Neural progenitor cell (in vitro differentiated cells): ENCODE measurements around the gene ADAMTS3. TPM values are rescaled to one million over a fixed set of nuclear protein-coding genes. Genes with fewer than 3 reads are reported as not detected.

Experiments
- DNase-seq: peaks from one replicate; pipeline ENCODE4 v3.0.0-alpha.2; 2016; ENCODE audit warnings: low spot score
- H2AFZ ChIP-seq: fragments of 200-600 bp; sonication (generic); replicated peaks from 2 replicates; pipeline ENCODE4 v1.6.1; 2016; ENCODE audit warnings: antibody characterized with exemption
- H3F3A ChIP-seq: fragments of 200-600 bp; sonication (generic); 2 replicates; pipeline ENCODE4 v1.6.1; 2016; ENCODE audit warnings: antibody characterized with exemption, low read depth
- H3K27ac ChIP-seq: fragments of 200-600 bp; sonication (generic); 2 replicates; pipeline ENCODE4 v1.5.1; 2016; ENCODE audit warnings: mild to moderate bottlenecking
- H3K27me3 ChIP-seq: fragments of 200-600 bp; sonication (generic); 2 replicates; pipeline ENCODE4 v1.6.1; 2016; ENCODE audit warnings: mild to moderate bottlenecking, moderate library complexity
- H3K36me3 ChIP-seq: fragments of 200-600 bp; sonication (generic); 2 replicates; pipeline ENCODE4 v1.5.1; 2016
- H3K4me1 ChIP-seq: fragments of 200-600 bp; sonication (generic); 2 replicates; pipeline ENCODE4 v1.6.1; 2016; ENCODE audit warnings: mixed run types
- H3K4me2 ChIP-seq: fragments of 200-600 bp; sonication (generic); 2 replicates; pipeline ENCODE4 v1.6.1; 2016
- H3K4me3 ChIP-seq: fragments of 200-600 bp; sonication (generic); 2 replicates; pipeline ENCODE4 v1.5.1; 2016
- H3K79me2 ChIP-seq: fragments of 200-600 bp; sonication (generic); 2 replicates; pipeline ENCODE4 v1.6.1; 2016; ENCODE audit warnings: low read depth
- H3K9ac ChIP-seq: fragments of 200-600 bp; sonication (generic); 2 replicates; pipeline ENCODE4 v1.6.1; 2016
- H3K9me3 ChIP-seq: fragments of 200-600 bp; sonication (generic); 2 replicates; pipeline ENCODE4 v1.5.1; 2016; ENCODE audit warnings: low read depth
- H4K20me1 ChIP-seq: fragments of 200-600 bp; sonication (generic); 2 replicates; pipeline ENCODE4 v1.6.1; 2016; ENCODE audit warnings: low read depth
- H3K27ac Mint-ChIP-seq: 3 replicates; pipeline ENCODE4 v1.8.0; 2021; ENCODE audit warnings: mixed read lengths
- H3K27me3 Mint-ChIP-seq: 2 replicates; pipeline ENCODE4 v1.8.0; 2022; ENCODE audit warnings: low read depth, mild to moderate bottlenecking, inconsistent platforms, moderate library complexity, mixed read lengths; ENCODE audit not compliant: insufficient read depth
- H3K36me3 Mint-ChIP-seq: 3 replicates; pipeline ENCODE4 v1.8.0; 2021; ENCODE audit warnings: mixed read lengths
- H3K4me1 Mint-ChIP-seq: 3 replicates; pipeline ENCODE4 v1.8.0; 2021; ENCODE audit warnings: mixed read lengths
- H3K4me3 Mint-ChIP-seq: 3 replicates; pipeline ENCODE4 v1.8.0; 2021; ENCODE audit warnings: mild to moderate bottlenecking, moderate library complexity, mixed read lengths
- H3K9me3 Mint-ChIP-seq: 3 replicates; pipeline ENCODE4 v1.8.0; 2020; ENCODE audit warnings: mixed read lengths
- CTCF ChIP-seq: fragments of 200-600 bp; sonication (generic); IDR thresholded peaks from 2 replicates; pipeline ENCODE4 v1.5.1; 2017; ENCODE audit warnings: antibody characterized with exemption, mild to moderate bottlenecking
- EZH2 ChIP-seq: fragments of 200-600 bp; sonication (generic); IDR thresholded peaks from 2 replicates; pipeline ENCODE4 v1.6.1; 2017; ENCODE audit warnings: antibody characterized with exemption, mild to moderate bottlenecking, moderate library complexity
- EZH2phosphoT487 ChIP-seq: fragments of 200-600 bp; sonication (generic); IDR thresholded peaks from 2 replicates; pipeline ENCODE4 v1.6.1; 2017; ENCODE audit warnings: antibody characterized with exemption
- total RNA-seq: library from RNA; depleted of rRNA; stranded (reverse); fragments of >200 nt; gene quantifications from 2 replicates; pipeline ENCODE4 v1.2.3, GENCODE V29; 2015; ENCODE audit warnings: low replicate concordance

Gene ADAMTS3
- total RNA-seq, 1 donor from 2014 or later, result 2.1 TPM

GRCh38 chr4:72467633-72468032 lies 101.4 kb downstream of the ADAMTS3 start:
- H3K27me3 Mint-ChIP-seq, result no peaks in the 10 kb centered on the region
- Histone ChIP-seq H3K27me3 (no peaks in the 10 kb centered on the region), H3K27ac (no peak overlapping the region), H3K9me3 (no peaks in the 10 kb centered on the region), H2AFZ (no peak overlapping the region), H3K4me3 (no peak overlapping the region), H3F3A (no peaks in the 10 kb centered on the region), H3K4me2 (no peak overlapping the region), H3K4me1 (peaks cover 5% of the 10 kb centered on the region), H3K79me2 (no peaks in the 10 kb centered on the region), H3K36me3 (no peaks in the 10 kb centered on the region), H3K9ac (no peak overlapping the region), H4K20me1 (no peaks in the 10 kb centered on the region)
- H3K27ac Mint-ChIP-seq, result no peak overlapping the region
- TF ChIP-seq CTCF (no peak), EZH2 (no peak), EZH2phosphoT487 (no peak)
- no peaks in the 10 kb centered on the region for H3K4me1 Mint-ChIP-seq
- DNase-seq, result no peak
- H3K9me3 Mint-ChIP-seq, result peaks cover 10% of the 10 kb centered on the region
- H3K4me3 Mint-ChIP-seq, result no peak overlapping the region
- H3K36me3 Mint-ChIP-seq, result peaks cover 4% of the 10 kb centered on the region

- TF ChIP-seq EZH2, result no peak
- TF ChIP-seq EZH2phosphoT487, result no peak
- no peak for TF ChIP-seq CTCF
- Histone ChIP-seq H3K79me2 (no peaks in the 10 kb centered on the region), H3K4me3 (no peak overlapping the region), H3K27ac (no peak overlapping the region), H4K20me1 (no peaks in the 10 kb centered on the region), H3K36me3 (no peaks in the 10 kb centered on the region), H2AFZ (no peak overlapping the region), H3K4me2 (no peak overlapping the region), H3K9me3 (no peaks in the 10 kb centered on the region), H3K9ac (no peak overlapping the region), H3F3A (no peaks in the 10 kb centered on the region), H3K27me3 (no peaks in the 10 kb centered on the region), H3K4me1 (no peaks in the 10 kb centered on the region)
- H3K36me3 Mint-ChIP-seq, result peaks cover 4% of the 10 kb centered on the region
- no peak overlapping the region for H3K27ac Mint-ChIP-seq
- H3K9me3 Mint-ChIP-seq, result peaks cover 10% of the 10 kb centered on the region
- no peak overlapping the region for H3K4me3 Mint-ChIP-seq
- H3K4me1 Mint-ChIP-seq, result no peaks in the 10 kb centered on the region
- no peak for DNase-seq
- H3K27me3 Mint-ChIP-seq, result no peaks in the 10 kb centered on the region
These were observed 105.3 kb downstream of the ADAMTS3 start for GRCh38 chr4:72463724-72464123.

GRCh38 chr4:72457158-72457557 lies 111.9 kb downstream of the ADAMTS3 start:
- no peak overlapping the region for H3K4me2 ChIP-seq
- no peaks in the 10 kb centered on the region for H3K9me3 ChIP-seq
- H2AFZ ChIP-seq, result no peak overlapping the region
- H4K20me1 ChIP-seq, result no peaks in the 10 kb centered on the region
- H3K4me1 Mint-ChIP-seq, result no peaks in the 10 kb centered on the region
- no peaks in the 10 kb centered on the region for H3K36me3 ChIP-seq
- H3K9me3 Mint-ChIP-seq, result no peaks in the 10 kb centered on the region
- no peak overlapping the region for H3K9ac ChIP-seq
- H3K36me3 Mint-ChIP-seq, result no peaks in the 10 kb centered on the region
- H3K27me3 Mint-ChIP-seq, result no peaks in the 10 kb centered on the region
- no peaks in the 10 kb centered on the region for H3K27me3 ChIP-seq
- no peaks in the 10 kb centered on the region for H3K79me2 ChIP-seq
- H3F3A ChIP-seq, result no peaks in the 10 kb centered on the region
- no peaks in the 10 kb centered on the region for H3K4me1 ChIP-seq
- no peak overlapping the region for H3K4me3 ChIP-seq
- H3K27ac Mint-ChIP-seq, result no peak overlapping the region
- no peak overlapping the region for H3K4me3 Mint-ChIP-seq
- H3K27ac ChIP-seq, result no peak overlapping the region
- DNase-seq, result no peak
- TF ChIP-seq EZH2, result no peak
- no peak for TF ChIP-seq CTCF
- TF ChIP-seq EZH2phosphoT487, result no peak
